GM19328 (cell line): ENCODE results near the gene TENT4A.

Experiments
- ATAC-seq: cut with Tn5 transposase; IDR thresholded peaks from one replicate; pipeline ENCODE4 v1.9.1; 2021; ENCODE audit warnings: mild to moderate bottlenecking, moderate library complexity; ENCODE audit not compliant: unreplicated experiment

TENT4A gene

DNA sequence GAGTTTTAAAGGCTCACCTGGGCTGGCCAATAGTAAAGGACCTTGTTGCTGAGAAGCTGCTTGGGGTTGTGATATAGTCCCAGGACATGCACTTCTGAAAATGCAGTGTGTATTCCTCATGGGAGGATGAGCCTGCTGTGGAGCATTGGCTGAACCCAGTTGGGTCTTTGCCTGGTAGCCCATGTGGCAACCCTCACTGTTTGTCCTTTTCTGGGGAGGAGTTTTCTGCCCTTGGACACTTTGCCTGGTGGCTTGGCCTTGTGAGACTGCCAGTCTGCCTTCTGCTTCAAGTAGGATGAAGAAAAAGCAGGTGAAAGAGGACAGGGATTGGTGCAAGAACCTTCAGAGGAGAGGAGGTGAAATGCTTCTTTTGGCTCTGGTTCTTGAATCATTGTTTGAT lies 4.0 kb downstream of the TENT4A start:
- ATAC-seq: no peak

DNA sequence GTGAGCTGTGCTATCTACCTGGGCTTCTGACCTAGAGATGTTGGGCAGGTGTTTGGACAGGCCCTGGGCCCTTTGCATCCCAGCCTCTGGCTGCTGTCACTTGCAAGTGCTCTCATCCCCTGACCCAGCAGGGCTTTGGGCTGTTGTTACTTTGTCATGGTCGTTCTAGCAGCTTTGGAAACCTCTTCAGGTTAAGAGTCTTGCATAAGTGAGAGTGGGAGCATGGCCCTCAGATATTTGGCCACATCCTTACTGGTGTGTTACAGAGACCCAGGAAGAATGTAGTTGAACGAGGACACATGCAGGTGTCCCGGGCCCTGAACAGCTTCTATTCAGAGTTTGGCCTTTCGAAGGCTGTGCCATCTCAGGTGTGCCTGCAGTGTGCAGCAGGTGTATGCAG lies 4.5 kb downstream of the TENT4A start:
- ATAC-seq: no peak

DNA sequence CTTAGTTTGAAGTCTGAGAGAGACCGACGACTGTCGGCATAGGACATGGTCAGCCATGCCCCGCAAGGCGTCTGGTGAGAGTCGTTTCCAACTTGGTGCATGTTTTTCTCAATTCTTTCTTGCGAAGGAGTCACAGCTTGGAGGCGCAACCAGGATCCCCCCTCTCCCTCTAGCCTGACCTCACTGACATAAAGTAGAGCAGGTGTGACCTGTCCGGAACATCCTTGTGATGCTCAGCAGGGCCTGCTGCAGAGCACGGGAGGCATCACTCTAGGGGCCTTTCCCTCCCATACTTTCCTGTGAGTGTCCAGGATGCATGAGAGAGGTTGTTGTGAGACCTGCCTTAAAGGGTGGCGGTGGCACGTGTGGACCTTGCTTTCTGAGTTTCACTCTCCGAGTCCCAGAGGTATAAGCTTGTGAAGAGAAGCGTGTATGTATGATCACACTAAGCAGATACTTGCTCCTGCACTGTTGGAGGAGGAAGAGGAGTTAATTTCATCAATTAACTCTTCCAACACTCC lies 5.0 kb downstream of the TENT4A start:
- ATAC-seq: no peak

DNA sequence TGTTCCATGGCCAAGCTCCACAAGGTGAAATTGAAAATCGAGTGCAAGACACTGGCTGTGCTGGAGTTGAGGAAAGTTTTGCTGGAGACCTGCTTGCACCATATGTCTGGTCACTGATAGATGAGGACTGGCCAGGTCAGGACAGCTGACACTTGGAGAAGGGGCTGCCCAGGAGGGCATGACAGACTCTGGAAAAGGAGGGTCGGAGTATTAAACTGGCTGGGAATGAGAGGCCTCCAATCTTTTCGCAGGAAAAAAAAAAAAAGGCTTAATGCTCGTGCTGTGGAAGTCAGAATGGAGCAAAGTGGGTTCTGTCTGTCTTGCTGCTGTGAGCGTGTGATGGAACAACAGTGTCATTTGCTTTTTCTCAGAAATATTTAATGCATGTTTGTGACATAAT lies 5.5 kb downstream of the TENT4A start:
- ATAC-seq: no peak

DNA sequence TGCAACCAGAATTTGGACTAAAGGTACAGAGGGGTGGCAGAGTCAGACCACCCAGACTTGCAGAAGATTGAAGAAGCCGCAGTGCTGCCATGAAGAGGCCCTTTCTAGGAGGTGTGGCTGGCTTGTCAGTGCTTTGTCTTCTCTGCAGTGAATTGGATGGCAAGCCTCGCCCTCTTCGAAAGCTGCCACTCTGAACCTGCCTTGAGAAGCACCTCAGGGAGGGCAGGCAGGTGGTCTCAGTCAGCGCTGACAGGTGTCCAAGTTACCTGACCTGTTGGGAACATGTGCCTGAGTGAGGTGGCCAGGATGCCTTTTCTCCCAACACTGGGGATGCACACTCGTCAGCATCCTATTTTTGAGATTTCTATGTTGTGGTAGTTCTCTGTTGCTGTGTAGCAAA lies 6.2 kb downstream of the TENT4A start:
- no peak for ATAC-seq

DNA sequence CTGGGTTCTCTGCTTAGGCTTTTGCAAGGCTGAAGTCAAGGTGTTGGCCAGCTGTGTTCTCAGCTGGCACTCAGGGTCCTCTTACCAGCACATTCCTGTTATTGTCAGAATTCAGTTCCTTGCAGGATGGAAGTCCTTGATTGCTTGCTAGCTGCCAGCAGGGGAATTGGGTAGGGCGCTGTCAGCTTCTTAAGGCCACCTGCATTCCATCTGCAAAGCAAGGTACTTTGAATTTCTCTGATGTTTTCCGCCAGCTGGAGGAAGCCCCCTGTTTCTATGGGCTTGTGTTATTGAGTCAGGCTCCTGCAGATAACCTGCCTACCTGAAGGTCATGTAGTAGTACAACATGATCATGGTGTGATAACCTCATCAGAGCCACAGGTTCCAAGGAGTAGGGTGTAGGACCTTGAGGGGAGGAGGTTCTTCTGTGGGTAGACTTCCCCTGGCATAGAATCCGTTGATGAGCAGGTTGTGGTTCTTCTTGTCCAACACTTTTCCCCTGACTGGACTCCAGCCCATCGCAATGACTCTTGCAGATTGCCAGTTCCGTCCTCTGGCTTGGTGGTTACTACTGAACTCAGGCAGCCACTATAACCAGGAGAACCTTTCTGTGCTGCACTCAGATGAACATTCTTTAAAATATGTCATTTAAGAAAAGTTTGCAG lies 6.8 kb downstream of the TENT4A start:
- no peak for ATAC-seq

DNA sequence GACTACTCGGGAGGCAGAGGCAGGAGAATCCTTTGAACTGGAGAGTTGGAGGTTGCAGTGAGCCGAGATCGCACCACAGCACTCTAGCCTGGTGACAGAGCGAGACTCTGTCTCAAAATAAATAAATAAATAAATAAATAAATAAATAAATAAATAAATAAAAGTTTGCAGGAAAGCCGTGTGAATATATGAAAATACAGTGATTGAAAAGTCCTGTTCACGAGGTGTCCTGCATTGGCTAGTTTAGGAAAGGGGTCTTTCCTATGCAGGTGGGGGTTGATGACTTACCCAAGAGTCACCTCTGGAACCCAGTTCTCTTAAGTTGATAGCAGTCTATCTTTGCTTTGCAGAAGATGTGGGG lies 7.3 kb downstream of the TENT4A start:
- ATAC-seq: no peak

DNA sequence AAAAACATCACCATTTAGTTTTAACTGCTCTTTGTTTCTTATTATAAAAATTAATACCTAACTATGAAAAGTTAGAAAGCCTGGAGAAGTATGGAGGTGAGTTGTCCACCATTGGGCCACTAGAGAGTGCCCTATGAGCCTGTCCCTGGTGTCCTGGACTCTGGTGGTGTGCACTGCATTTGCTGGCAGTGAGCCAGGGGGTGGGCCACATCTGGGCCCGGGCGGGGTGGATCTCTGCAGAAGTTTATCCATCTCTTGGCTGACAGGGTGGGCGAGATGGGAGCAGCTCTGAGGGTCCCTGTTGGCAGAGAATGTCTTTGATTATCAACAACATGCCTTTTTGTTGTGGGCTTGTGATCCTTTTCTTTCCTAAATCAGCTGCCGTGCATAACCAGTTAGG lies 8.2 kb downstream of the TENT4A start:
- ATAC-seq: no peak

DNA sequence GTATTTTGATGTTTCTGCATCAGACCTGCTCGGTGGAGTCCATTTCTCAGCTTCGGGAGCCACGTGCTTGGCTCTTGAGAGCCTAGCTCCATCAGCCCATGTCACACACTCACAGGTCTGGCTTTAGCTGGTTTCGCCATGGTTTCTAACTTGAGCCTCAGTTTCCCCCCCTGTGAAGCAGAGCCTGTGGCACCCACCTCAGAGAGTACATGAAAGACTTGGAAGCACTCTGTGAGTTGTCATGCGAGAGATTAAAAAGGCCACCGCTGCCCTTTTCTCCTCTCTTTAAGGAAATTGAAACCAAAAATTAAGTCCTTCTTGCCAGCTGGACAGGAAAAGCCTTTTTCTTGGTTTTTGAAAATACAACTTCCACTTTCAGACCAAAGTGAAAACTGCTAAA lies 8.8 kb downstream of the TENT4A start:
- ATAC-seq: peak; percentile 43

DNA sequence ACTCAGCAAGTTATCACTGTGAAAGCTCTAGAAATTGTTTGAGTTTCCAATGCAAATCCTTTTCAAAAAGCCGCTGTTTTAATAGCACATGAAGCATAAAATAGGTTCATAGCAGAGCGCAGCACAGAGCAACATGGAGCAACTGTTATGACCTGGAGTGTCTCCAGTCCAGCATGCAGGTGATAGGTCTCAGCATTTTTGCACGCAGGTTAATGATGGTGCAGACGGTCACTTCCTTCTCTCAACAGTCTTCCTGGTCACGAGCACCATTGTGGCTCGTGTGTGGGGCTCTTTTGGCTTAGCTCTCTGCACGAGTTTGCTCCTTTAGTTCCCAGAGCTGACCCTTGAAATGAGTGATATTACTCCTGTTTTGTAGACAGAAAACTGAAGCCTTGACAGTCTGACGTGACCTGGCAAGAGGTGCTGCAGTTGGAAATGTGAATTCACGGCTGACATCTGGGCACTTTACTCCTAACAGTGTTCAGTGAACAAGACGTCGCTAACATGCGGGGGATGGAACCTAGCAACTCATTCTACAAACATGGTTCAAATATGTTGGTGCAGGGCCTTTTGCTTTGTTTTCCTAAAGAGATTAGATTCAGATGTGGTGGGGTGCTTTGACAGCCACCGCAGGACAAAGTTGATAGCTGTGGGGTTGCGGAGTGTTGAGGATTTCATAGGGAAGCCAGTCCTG lies 10.0 kb downstream of the TENT4A start:
- ATAC-seq: no peak

DNA sequence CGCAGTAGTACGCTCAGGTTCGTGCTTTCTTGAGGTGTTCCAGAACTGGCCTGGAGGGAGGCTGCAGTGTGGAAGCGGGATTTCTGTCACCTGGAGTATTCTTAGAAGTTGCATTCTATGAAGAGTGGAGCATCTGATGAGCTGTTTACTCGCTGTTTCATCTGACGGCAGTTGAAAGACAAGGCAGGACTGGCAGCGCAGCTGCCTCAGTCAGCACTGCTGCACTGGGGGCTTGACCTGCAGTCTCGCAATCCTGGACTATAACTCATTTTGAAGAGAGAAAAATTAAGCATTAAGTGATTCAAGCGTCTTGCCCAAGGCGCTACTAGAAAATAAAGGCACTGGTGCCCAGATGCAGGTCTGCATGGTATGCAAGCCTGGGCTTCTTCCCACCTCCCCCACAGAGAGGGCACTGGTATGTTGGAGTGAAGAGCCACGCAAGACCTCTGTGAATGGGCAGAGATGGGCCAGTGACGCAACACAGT lies 10.6 kb downstream of the TENT4A start:
- no peak for ATAC-seq

DNA sequence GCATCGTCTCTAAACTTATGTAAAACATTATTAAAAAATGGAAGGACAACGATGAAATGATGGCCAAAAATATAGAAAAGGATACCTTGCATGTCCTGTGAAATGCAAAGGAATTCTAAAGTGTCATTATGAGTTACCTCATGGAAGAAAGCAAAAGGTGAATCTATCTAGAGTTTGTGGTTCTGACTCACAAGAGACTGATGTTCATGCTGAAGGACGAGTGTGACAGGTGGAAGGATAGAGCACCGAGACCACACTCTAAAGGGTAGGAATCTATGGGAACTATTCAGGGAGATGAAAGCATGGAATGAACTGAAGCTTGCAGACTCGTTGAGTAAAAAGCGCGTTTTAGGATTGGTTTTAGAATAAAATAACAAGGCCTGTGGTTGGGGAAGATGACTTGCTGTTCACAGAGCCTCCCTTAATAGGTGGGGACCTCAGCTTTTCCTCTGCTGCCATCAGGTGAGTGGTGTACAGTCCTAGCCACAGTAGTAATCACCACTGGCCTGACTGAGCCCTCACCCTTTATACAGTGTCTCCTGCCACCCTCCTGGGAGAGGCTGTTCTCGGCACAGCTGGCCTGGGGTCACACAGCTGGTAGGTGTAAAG lies 11.2 kb downstream of the TENT4A start:
- no peak for ATAC-seq

DNA sequence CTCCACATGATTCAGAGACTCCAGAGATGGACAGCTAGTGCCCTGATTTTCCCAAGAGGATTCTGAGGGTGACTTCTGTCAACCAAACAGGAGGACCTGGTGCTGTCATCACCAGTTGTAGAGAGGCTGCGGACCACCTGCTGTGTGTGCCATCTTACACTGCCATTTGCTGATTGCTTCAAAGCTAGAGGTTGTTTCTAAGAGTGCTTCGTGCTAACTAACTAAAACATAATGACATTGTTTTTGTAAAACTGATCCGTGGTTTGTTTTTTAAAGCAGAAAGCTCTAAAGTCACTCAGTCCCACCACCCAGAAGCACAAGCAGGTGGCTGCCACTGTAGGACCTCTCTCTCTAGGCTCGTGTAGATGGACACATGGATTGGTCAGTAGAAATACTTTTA lies 12.2 kb downstream of the TENT4A start:
- no peak for ATAC-seq

DNA sequence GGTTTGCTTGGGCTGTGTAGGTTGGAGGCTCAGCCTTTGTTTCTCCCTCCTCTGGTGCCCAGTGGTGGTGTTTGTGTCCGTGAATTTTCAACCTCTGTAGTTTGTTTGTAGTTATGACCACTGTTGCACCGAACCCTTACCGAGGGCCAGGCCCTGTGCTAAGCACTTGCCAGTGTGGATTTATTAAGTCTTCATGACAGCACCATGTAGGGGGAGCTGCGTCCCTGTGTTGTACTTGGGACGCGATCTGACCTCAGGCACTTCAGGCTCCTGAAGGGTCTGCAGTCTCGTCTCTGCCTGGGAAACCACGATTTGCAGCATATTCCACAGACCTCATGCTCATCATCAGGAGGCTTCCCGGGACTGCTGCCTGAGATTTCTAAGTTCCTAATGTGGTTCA lies 12.8 kb downstream of the TENT4A start:
- no peak for ATAC-seq

DNA sequence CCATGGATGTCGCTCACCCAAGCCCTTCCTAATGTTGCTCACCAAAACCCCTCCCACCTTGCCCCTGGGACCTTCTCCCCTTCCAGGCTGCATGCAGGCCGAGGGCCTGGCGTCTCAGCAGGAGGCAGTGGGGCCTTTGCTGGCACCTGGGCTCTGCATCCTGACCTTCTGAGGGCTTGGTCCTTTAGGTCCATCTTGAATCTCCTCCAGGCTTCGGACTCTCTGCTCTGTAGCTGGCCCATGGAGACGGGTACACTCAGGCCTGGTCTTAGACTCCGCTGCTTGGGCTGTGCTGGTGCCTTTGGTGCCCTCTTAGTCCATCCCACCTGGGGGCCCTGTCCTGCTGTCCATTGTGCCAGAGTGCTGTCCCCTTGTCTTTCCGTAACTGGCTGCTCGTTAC lies 14.0 kb downstream of the TENT4A start:
- ATAC-seq: no peak

DNA sequence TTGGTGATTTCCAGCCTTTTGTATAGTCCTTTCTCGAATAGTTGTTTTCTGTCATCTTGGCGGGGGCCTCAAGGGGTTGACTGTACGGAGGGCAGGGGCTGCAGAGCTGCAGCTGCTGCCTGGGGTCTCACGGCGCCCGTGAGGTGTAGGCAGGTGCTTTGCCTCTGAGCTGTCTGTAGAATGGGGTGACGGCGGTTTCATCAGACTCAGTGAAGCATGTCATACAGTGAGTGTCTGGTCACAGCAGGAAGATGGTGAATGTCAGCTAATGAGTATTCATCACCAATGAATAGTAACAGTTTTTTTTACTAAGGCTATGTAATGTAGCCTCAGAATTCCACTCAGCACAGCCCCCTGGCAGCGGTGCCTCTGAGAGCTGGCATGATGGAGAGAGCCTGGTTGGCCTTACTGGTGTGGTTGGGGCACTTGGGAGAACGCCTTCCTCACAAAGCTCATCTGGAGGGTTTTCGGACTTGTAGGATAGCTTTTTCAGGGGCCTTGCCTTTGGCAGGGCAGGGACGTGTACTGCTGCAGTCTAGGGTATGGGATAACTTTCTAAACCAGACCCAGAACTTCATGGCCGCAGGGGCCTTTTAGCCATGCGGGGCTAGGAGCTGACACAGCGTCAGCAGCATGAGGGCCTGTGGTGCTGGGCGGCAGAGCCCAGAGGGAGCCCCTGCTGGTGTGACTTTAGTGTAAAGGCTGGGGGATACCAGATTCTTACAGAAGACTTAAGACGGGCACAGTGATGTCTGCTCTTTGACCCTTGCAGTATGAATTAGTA lies 15.0 kb downstream of the TENT4A start:
- peak; percentile 97 for ATAC-seq

DNA sequence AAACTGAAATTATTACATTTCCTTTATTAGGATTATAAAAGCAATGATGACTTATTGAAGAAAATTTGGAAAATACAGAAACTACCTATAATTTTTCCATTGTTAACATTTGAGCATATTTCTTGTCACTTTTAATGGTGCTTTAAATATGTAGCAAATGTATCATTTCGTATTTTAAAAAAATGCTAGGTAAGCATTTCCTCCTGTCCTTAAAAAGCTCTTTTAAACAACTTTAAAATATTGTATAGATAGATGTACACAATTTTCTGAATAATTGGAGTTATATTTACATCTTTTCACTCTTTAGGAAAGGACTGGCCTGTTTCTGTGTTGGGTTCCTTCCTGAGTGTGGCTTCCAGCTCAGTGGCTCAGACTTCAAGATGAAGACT lies 15.6 kb downstream of the TENT4A start:
- ATAC-seq: no peak

DNA sequence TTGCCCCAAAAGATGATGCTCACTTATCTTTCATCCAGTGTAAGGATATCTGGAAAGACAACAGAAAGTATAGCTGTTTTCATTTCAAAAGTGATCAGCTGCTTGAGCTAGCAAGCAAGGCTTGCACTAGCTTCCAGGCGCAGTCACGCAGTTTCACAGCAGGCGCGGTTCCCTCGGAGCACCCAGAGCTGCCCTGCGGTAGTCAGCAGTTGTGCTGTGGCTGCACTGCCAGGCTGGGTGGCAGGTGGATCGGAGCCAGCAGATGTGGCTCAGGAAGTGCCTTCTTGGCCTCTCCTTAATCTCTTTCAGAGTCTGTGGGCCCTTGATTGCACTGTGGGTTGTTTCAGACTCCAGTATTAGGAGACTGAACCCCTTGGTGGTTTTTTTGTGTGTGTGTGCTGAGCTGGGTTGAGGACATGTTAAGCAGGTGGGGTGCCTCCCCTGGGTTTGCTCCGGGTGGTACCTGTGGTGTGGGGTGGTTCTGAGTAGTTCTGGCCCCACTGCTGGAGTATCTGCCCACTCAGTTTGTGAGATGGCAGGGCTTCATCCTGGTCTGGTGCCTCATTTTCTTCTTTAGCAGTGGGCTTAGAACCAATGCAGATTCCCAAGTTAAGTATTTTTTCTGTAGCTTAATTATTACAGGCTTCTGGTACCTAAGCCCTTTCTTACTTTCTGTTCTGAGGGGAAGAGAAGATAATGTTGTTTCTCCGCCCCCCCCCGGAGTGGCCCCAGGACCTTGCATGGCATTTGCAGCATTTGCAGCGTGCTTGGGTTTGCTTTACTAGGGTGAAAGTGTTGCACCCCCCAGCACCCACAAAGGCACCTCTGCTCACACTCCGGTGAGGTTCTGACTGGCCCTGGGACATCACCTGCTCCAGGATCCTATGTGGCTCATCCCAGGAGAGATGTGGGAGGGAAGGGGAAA lies 16.4 kb downstream of the TENT4A start:
- ATAC-seq: no peak

DNA sequence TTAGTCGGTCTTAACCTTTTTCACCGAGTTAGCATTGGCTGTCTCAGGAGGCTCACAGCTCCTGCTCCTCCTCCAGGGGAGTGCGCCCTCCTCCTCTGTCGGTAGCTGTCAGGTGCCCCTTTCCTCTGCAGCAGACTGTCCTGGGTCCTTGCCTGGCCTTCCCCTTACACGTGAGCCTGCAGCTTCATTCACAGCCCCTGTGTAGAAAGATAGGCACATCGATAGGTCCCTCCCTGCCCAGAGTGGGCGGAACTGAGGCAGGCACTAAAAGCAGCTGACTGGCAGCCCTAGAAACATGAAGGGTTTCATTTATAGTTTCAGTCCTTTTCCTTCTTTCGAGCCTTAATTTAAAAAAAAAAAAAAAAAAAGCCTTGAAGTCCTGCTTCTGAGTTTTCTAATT lies 17.2 kb downstream of the TENT4A start:
- ATAC-seq: no peak

DNA sequence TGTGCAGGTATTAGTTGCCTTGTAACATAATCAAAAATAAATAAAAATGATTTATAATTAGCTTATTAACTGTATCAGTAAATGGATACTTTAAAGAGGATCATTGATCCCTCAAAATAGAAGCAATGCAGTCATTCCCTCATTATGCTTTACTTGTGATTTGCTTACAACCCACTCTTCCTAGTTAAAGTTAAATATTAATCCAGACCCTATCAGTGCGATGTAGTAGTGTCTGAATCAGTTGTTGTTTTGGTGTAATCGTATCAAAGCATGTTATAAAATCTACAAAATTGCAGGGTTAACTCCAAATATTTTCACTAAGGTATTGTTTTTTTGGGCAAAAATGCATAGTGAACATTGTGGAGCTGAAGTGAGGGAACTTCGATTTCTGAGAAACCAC lies 17.6 kb downstream of the TENT4A start:
- no peak for ATAC-seq
